A673 (cell line): ENCODE data around the gene PRKAG2. TPM values are rescaled to one million over a fixed set of nuclear protein-coding genes. Genes with fewer than 3 reads are reported as not detected.

ENCODE experiments used
- BruUV-seq: library from RNA; stranded (reverse); fragments of 400-500 nt; replicated peaks from 2 replicates; lab custom pipeline; 2021; lab: Mats Ljungman, UMichigan
- CTCF ChIA-PET: fragments of 300-600 bp; sonication (Branson Sonifier 250); formaldehyde crosslinking; loops from one replicate; lab custom pipeline; 2022; ENCODE audit warnings: antibody characterized with exemption; lab: Charles Lee
- POLR2A ChIA-PET: fragments of 300-600 bp; sonication (Branson Sonifier 250); formaldehyde crosslinking; loops from one replicate; lab custom pipeline; 2022; ENCODE audit warnings: antibody characterized with exemption; ENCODE audit not compliant: low non-redundant PET; lab: Charles Lee
- DNase-seq: peaks from one replicate; pipeline ENCODE4 v3.0.0-alpha.2; 2015; ENCODE audit warnings: low spot score
- H3K27ac ChIP-seq: fragments of 200-600 bp; sonication (generic); 2 replicates; pipeline ENCODE4 v1.5.1; 2016; ENCODE audit warnings: mixed run types, low read depth, mild to moderate bottlenecking, mixed read lengths, antibody characterized with exemption, low read length; ENCODE audit not compliant: poor library complexity, severe bottlenecking
- H3K27me3 ChIP-seq: fragments of 200-600 bp; sonication (generic); replicated peaks from 2 replicates; pipeline ENCODE4 v1.6.1; 2017; ENCODE audit warnings: mixed run types, low read depth, mild to moderate bottlenecking, mixed read lengths, antibody characterized with exemption, low read length; ENCODE audit not compliant: insufficient read depth, poor library complexity
- H3K36me3 ChIP-seq: fragments of 200-600 bp; sonication (generic); 2 replicates; pipeline ENCODE4 v1.6.1; 2016; ENCODE audit warnings: mixed run types, mild to moderate bottlenecking, mixed read lengths, antibody characterized with exemption, low read length; ENCODE audit not compliant: insufficient read depth, poor library complexity, severe bottlenecking
- H3K4me1 ChIP-seq: fragments of 200-600 bp; sonication (generic); 2 replicates; pipeline ENCODE4 v1.6.1; 2017; ENCODE audit warnings: mixed run types, mild to moderate bottlenecking, mixed read lengths, antibody characterized with exemption, low read length; ENCODE audit not compliant: insufficient read depth, poor library complexity, severe bottlenecking
- H3K4me3 ChIP-seq: fragments of 200-600 bp; sonication (generic); 2 replicates; pipeline ENCODE4 v1.5.1; 2016; ENCODE audit warnings: low read depth, mixed run types, mild to moderate bottlenecking, mixed read lengths, low read length; ENCODE audit not compliant: poor library complexity, severe bottlenecking
- H3K9me3 ChIP-seq: fragments of 200-600 bp; sonication (generic); 2 replicates; pipeline ENCODE4 v1.6.1; 2016; ENCODE audit warnings: mixed run types, low read depth, mild to moderate bottlenecking, mixed read lengths, antibody characterized with exemption, low read length; ENCODE audit not compliant: poor library complexity, severe bottlenecking
- CTCF ChIP-seq: fragments of 300-800, 200-600 bp; sonication (generic); conservative IDR thresholded peaks from 2 replicates; pipeline ENCODE4 v1.5.1; 2017; ENCODE audit warnings: low read depth, mild to moderate bottlenecking, antibody characterized with exemption, low read length, moderate library complexity, mixed read lengths
- EZH2 ChIP-seq: fragments of 200-600 bp; sonication (generic); IDR thresholded peaks from 2 replicates; pipeline ENCODE4 v1.6.1; 2017; ENCODE audit warnings: borderline replicate concordance, low read depth, mild to moderate bottlenecking, mixed read lengths, antibody characterized with exemption, low read length; ENCODE audit not compliant: poor library complexity, severe bottlenecking
- intact Hi-C: fragments of 100-400 bp; cut with micrococcal nuclease; formaldehyde crosslinking; loops from one replicate; pipeline ENCODE4 v1.10.0; 2022; ENCODE audit not compliant: unreplicated experiment
- total RNA-seq: library from RNA; stranded (reverse); gene quantifications from 2 replicates; pipeline ENCODE4 v1.2.3, GENCODE V29; 2021

The PRKAG2 gene
- total RNA-seq, 1 experiment from 2014 or later, result 11.6 TPM

GRCh38 chr7:151611041-151611440 is 265.9 kb downstream of the PRKAG2 start:
- ChIA-PET CTCF (no interaction called here), POLR2A (no interaction called here)
- intact Hi-C loops, result no loop called here
- Histone ChIP-seq H3K4me3 (no peak overlapping the region), H3K36me3 (no peaks in the 10 kb centered on the region), H3K27me3 (no peaks in the 10 kb centered on the region), H3K9me3 (no peaks in the 10 kb centered on the region), H3K4me1 (no peaks in the 10 kb centered on the region), H3K27ac (no peak overlapping the region)
- TF ChIP-seq EZH2 (no peak), CTCF (no peak)
- BruUV-seq, result no TSS peak
- no peak for DNase-seq

- TF ChIP-seq EZH2 (no peak), CTCF (no peak)
- Histone ChIP-seq H3K27me3 (no peaks in the 10 kb centered on the region), H3K9me3 (no peaks in the 10 kb centered on the region), H3K36me3 (no peaks in the 10 kb centered on the region), H3K27ac (no peak overlapping the region), H3K4me3 (no peak overlapping the region), H3K4me1 (no peaks in the 10 kb centered on the region)
- ChIA-PET CTCF (no interaction called here), POLR2A (no interaction called here)
- no peak for DNase-seq
- no TSS peak for BruUV-seq
- intact Hi-C loops, result no loop called here
Measured at GRCh38 chr7:151608031-151608551, 268.8 kb downstream of the PRKAG2 start.

GRCh38 chr7:151607464-151607867 is 269.4 kb downstream of the PRKAG2 start:
- ChIA-PET CTCF (no interaction called here), POLR2A (no interaction called here)
- intact Hi-C loops, result no loop called here
- Histone ChIP-seq H3K4me3 (no peak overlapping the region), H3K27ac (no peak overlapping the region), H3K9me3 (no peaks in the 10 kb centered on the region), H3K27me3 (no peaks in the 10 kb centered on the region), H3K36me3 (no peaks in the 10 kb centered on the region), H3K4me1 (no peaks in the 10 kb centered on the region)
- TF ChIP-seq EZH2 (no peak), CTCF (no peak)
- DNase-seq, result no peak
- BruUV-seq, result no TSS peak
